IMR-90 (cell line): Measurements from ENCODE around the gene MSANTD1. TPM values are rescaled to one million over a fixed set of nuclear protein-coding genes. Genes with fewer than 3 reads are reported as not detected.
A peak's percentile ranks its signal among the peaks of the same experiment; 100 is the strongest.

Experiments
- ATAC-seq: fragments of 200-7000 bp; cut with Tn5 transposase; 2 replicates; pipeline ENCODE4 v1.9.1; 2020; ENCODE audit warnings: low read depth, mild to moderate bottlenecking, moderate library complexity
- BruUV-seq: library from RNA; stranded (reverse); fragments of 400-500 nt; replicated peaks from 2 replicates; lab custom pipeline; 2021; lab: Mats Ljungman, UMichigan
- CTCF ChIA-PET: fragments of 300-600 bp; formaldehyde crosslinking; extraction: SDS; loops from one replicate; lab custom pipeline; 2021; ENCODE audit warnings: antibody characterized with exemption; lab: Yijun Ruan, JAX
- POLR2A ChIA-PET: fragments of 300-600 bp; sonication (Branson Sonifier 250); formaldehyde crosslinking; loops from one replicate; lab custom pipeline; 2022; ENCODE audit warnings: antibody characterized with exemption; ENCODE audit not compliant: unreplicated experiment; lab: Charles Lee
- DNase-seq: peaks from one replicate; pipeline ENCODE4 v3.0.0; 2013
- H2AFZ ChIP-seq: replicated peaks from 2 replicates; pipeline ENCODE3; 2013; ENCODE audit warnings: low read length, mild to moderate bottlenecking; ENCODE audit not compliant: poor library complexity
- H2AK5ac ChIP-seq: 2 replicates; pipeline ENCODE4 v1.6.1; 2013; ENCODE audit warnings: low read depth, low read length, inconsistent platforms
- H2AK9ac ChIP-seq: replicated peaks from 2 replicates; pipeline ENCODE3; 2013; ENCODE audit warnings: mild to moderate bottlenecking, low read depth, low read length, moderate library complexity; ENCODE audit not compliant: poor library complexity
- H2BK120ac ChIP-seq: 2 replicates; pipeline ENCODE4 v1.6.1; 2013; ENCODE audit warnings: low read depth, low read length, inconsistent platforms
- H2BK15ac ChIP-seq: 3 replicates; pipeline ENCODE4 v1.6.1; 2013; ENCODE audit warnings: low read depth, low read length, inconsistent platforms
- H2BK20ac ChIP-seq: 2 replicates; pipeline ENCODE4 v1.6.1; 2013; ENCODE audit warnings: low read depth, mild to moderate bottlenecking, inconsistent platforms, low read length, moderate library complexity
- H2BK5ac ChIP-seq: 2 replicates; pipeline ENCODE4 v1.6.1; 2013; ENCODE audit warnings: mild to moderate bottlenecking, low read depth, low read length, inconsistent platforms; ENCODE audit not compliant: poor library complexity, severe bottlenecking
- H3K14ac ChIP-seq: replicated peaks from 2 replicates; pipeline ENCODE4 v1.6.1; 2013; ENCODE audit warnings: low read depth, low read length, inconsistent platforms
- H3K18ac ChIP-seq: 2 replicates; pipeline ENCODE4 v1.6.1; 2013; ENCODE audit warnings: low read depth, low read length, control low read depth
- H3K23ac ChIP-seq: 2 replicates; pipeline ENCODE4 v1.6.1; 2013; ENCODE audit warnings: low read depth, low read length, inconsistent platforms
- H3K27ac ChIP-seq: 2 replicates; pipeline ENCODE4 v1.5.1; 2013; ENCODE audit warnings: mild to moderate bottlenecking, control low read depth, low read length; ENCODE audit not compliant: insufficient read depth
- H3K27me3 ChIP-seq: 2 replicates; pipeline ENCODE4 v1.6.1; 2013; ENCODE audit warnings: low read length; ENCODE audit not compliant: control insufficient read depth, insufficient read depth
- H3K36me3 ChIP-seq: 2 replicates; pipeline ENCODE4 v1.6.1; 2013; ENCODE audit warnings: low read length, mixed read lengths; ENCODE audit not compliant: control insufficient read depth, insufficient read depth
- H3K4ac ChIP-seq: 2 replicates; pipeline ENCODE4 v1.6.1; 2013; ENCODE audit warnings: low read depth, low read length, inconsistent platforms
- H3K4me1 ChIP-seq: 2 replicates; pipeline ENCODE4 v1.6.1; 2013; ENCODE audit warnings: low read length, mixed read lengths; ENCODE audit not compliant: control insufficient read depth, insufficient read depth
- H3K4me2 ChIP-seq: 2 replicates; pipeline ENCODE4 v1.6.1; 2013; ENCODE audit warnings: low read depth, mild to moderate bottlenecking, control low read depth, low read length, moderate library complexity
- H3K4me3 ChIP-seq: 2 replicates; pipeline ENCODE4 v1.5.1; 2013; ENCODE audit warnings: low read depth, mild to moderate bottlenecking, control low read depth, low read length, moderate library complexity; ENCODE audit not compliant: insufficient read depth
- H3K56ac ChIP-seq: 2 replicates; pipeline ENCODE4 v1.6.1; 2013; ENCODE audit warnings: low read length, inconsistent platforms; ENCODE audit not compliant: insufficient read depth; ENCODE audit errors: extremely low read depth
- H3K79me1 ChIP-seq, 2 experiments: 2 replicates each; pipeline ENCODE4 v1.6.1; 2013; ENCODE audit warnings: low read length in 2 of 2, inconsistent platforms in 1 of 2, low read depth in 1 of 2
- H3K9ac ChIP-seq: 2 replicates; pipeline ENCODE4 v1.6.1; 2013; ENCODE audit warnings: low read depth, low read length, control low read depth
- H3K9me1 ChIP-seq: 2 replicates; pipeline ENCODE4 v1.6.1; 2013; ENCODE audit warnings: low read length, inconsistent platforms; ENCODE audit not compliant: insufficient read depth
- H3K9me3 ChIP-seq: 2 replicates; pipeline ENCODE4 v1.6.1; 2013; ENCODE audit warnings: low read length; ENCODE audit not compliant: control insufficient read depth, insufficient read depth
- H4K20me1 ChIP-seq: 2 replicates; pipeline ENCODE4 v1.6.1; 2013; ENCODE audit warnings: low read length, inconsistent platforms; ENCODE audit not compliant: insufficient read depth
- H4K5ac ChIP-seq: 2 replicates; pipeline ENCODE4 v1.6.1; 2013; ENCODE audit warnings: mild to moderate bottlenecking, low read depth, low read length, control low read depth
- H4K8ac ChIP-seq, 2 experiments: 2 replicates each; pipeline ENCODE4 v1.6.1; 2013; ENCODE audit warnings: low read depth in 2 of 2, low read length in 2 of 2, control low read depth in 1 of 2, inconsistent platforms in 1 of 2
- H4K91ac ChIP-seq: 2 replicates; pipeline ENCODE4 v1.6.1; 2013; ENCODE audit warnings: low read depth, low read length, inconsistent platforms; ENCODE audit not compliant: insufficient read depth
- BHLHE40 ChIP-seq: fragments of 150-350 bp; IDR thresholded peaks from 2 replicates; pipeline ENCODE4 v1.6.1; 2016; ENCODE audit warnings: mild to moderate bottlenecking, low read depth, low read length
- CEBPB ChIP-seq: IDR thresholded peaks from 2 replicates; pipeline ENCODE4 v1.6.1; 2012; ENCODE audit warnings: low read depth, low read length, improper control_type of control experiment
- CHD1 ChIP-seq: IDR thresholded peaks from 2 replicates; pipeline ENCODE4 v1.6.1; 2012; ENCODE audit warnings: low read depth, low read length, improper control_type of control experiment
- CTCF ChIP-seq: conservative IDR thresholded peaks from 2 replicates; pipeline ENCODE4 v1.5.1; 2012; ENCODE audit warnings: mild to moderate bottlenecking, low read depth, low read length, improper control_type of control experiment
- ELK1 ChIP-seq: fragments of 150-350 bp; IDR thresholded peaks from 2 replicates; pipeline ENCODE4 v1.6.1; 2016; ENCODE audit warnings: low read depth, mild to moderate bottlenecking, low read length, moderate library complexity, borderline replicate concordance
- MAZ ChIP-seq: IDR thresholded peaks from 2 replicates; pipeline ENCODE4 v1.6.1; 2012; ENCODE audit warnings: low read depth, mild to moderate bottlenecking, low read length, improper control_type of control experiment, moderate library complexity, borderline replicate concordance
- MXI1 ChIP-seq: IDR thresholded peaks from 2 replicates; pipeline ENCODE4 v1.6.1; 2012; ENCODE audit warnings: low read depth, mild to moderate bottlenecking, low read length, moderate library complexity, borderline replicate concordance
- NFE2L2 ChIP-seq: fragments of 150-350 bp; IDR thresholded peaks from 2 replicates; pipeline ENCODE4 v1.6.1; 2016; ENCODE audit warnings: low read depth, mild to moderate bottlenecking, low read length
- POLR2A ChIP-seq: IDR thresholded peaks from 2 replicates; pipeline ENCODE4 v1.6.1; 2012; ENCODE audit warnings: mild to moderate bottlenecking, low read depth, low read length
- RCOR1 ChIP-seq: IDR thresholded peaks from 2 replicates; pipeline ENCODE4 v1.6.1; 2012; ENCODE audit warnings: mild to moderate bottlenecking, low read length, improper control_type of control experiment; ENCODE audit not compliant: insufficient replicate concordance
- RFX5 ChIP-seq: IDR thresholded peaks from 2 replicates; pipeline ENCODE4 v1.8.0; 2012; ENCODE audit warnings: low read depth, mild to moderate bottlenecking, low read length, moderate library complexity
- WGBS, 2 experiments: methylation state at CpG; one replicate each; pipeline versions ENCODE4 v1.1.5 to v1.1.7; 2013; ENCODE audit warnings: missing lambda C conversion rate in 2 of 2; ENCODE audit not compliant: insufficient read length in 1 of 2; ENCODE audit errors: extremely low coverage in 2 of 2; 5-methylcytosine and 5-hydroxymethylcytosine counted together
- dilution Hi-C: fragments of 300-500 bp; cut with HindIII; formaldehyde crosslinking; loops from one replicate; pipeline ENCODE4 v1.14.3; 2018; ENCODE audit warnings: low sequenced_read_pairs; ENCODE audit not compliant: unreplicated experiment
- in situ Hi-C: fragments of 300-500 bp; cut with MboI; formaldehyde crosslinking; loops from 3 replicates; pipeline ENCODE4 v1.14.3; 2019; ENCODE audit warnings: low sequenced_read_pairs, inconsistent platforms, mixed read lengths
- intact Hi-C: fragments of 100-400 bp; cut with micrococcal nuclease; formaldehyde crosslinking; loops from 2 replicates; pipeline ENCODE4 v1.10.0; 2022
- polyA plus RNA-seq, 3 experiments: library from polyadenylated mRNA; depleted of rRNA; stranded (reverse); fragments of >200 nt; gene quantifications; 2 replicates each; pipeline ENCODE4 v1.2.3, GENCODE V29; 2012; ENCODE audit warnings: low replicate concordance in 1 of 3
- total RNA-seq: library from RNA; depleted of rRNA; stranded (reverse); fragments of >200 nt; gene quantifications from 2 replicates; pipeline ENCODE4 v1.2.3, GENCODE V29; 2012
- TF ChIP-seq, protein P1 (sequence below): fragments of 150-350 bp; IDR thresholded peaks from 2 replicates; pipeline ENCODE4 v1.6.1; 2017; ENCODE audit warnings: mild to moderate bottlenecking, antibody characterized with exemption, low read length, low read depth

Gene MSANTD1
- total and polyA plus RNA-seq, 2 of the 4 experiments (the other 2 are of a cell fraction) = under 0.01 to 0.07 TPM

- no peak overlapping the region for H4K91ac ChIP-seq
- no peak overlapping the region for H3K18ac ChIP-seq
- intact Hi-C loops = no loop called here
- no peak overlapping the region for H2BK120ac ChIP-seq
- H2AFZ ChIP-seq = no peak overlapping the region
- ATAC-seq (no peak), DNase-seq (no peak)
- no peak overlapping the region for H4K5ac ChIP-seq
- WGBS, 2 experiments = 80% methylated on average over 5 of the region's 17 CpGs; no CpG with 5 or more reads in 1 of the 2 experiments
- H3K14ac ChIP-seq = 0 out of 2 replicates have a peak overlapping the region, but pooled peaks have one; percentile 29
- no peak overlapping the region for H3K27ac ChIP-seq
- ChIA-PET CTCF (no interaction called here), POLR2A (no interaction called here)
- no peaks in the 10 kb centered on the region for H3K9me3 ChIP-seq
- no peak overlapping the region for H3K23ac ChIP-seq
- H2AK5ac ChIP-seq = no peak overlapping the region
- no peak overlapping the region for H3K4ac ChIP-seq
- H3K36me3 ChIP-seq = no peaks in the 10 kb centered on the region
- no peak overlapping the region for H2BK20ac ChIP-seq
- no peak overlapping the region for H2BK15ac ChIP-seq
- H3K27me3 ChIP-seq = no peaks in the 10 kb centered on the region
- H3K4me1 ChIP-seq = peaks cover 23% of the 10 kb centered on the region
- H3K4me2 ChIP-seq = no peak overlapping the region
- dilution Hi-C loops = no loop called here
- TF ChIP-seq, protein P1, sequence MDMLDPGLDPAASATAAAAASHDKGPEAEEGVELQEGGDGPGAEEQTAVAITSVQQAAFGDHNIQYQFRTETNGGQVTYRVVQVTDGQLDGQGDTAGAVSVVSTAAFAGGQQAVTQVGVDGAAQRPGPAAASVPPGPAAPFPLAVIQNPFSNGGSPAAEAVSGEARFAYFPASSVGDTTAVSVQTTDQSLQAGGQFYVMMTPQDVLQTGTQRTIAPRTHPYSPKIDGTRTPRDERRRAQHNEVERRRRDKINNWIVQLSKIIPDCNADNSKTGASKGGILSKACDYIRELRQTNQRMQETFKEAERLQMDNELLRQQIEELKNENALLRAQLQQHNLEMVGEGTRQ = no peak
- TF ChIP-seq RFX5 (no peak), CEBPB (no peak), CTCF (no peak), ELK1 (no peak), MXI1 (no peak), CHD1 (no peak), RCOR1 (no peak), MAZ (no peak), POLR2A (no peak), BHLHE40 (no peak), NFE2L2 (no peak)
- in situ Hi-C loops = no loop called here
- H2AK9ac ChIP-seq = no peak overlapping the region
- no peak overlapping the region for H3K56ac ChIP-seq
- no peak overlapping the region for H4K8ac ChIP-seq
- no TSS peak for BruUV-seq
- H3K79me1 ChIP-seq = peaks cover 41 to 80% of the 10 kb centered on the region in 2 experiments
- peaks cover 60% of the 10 kb centered on the region for H4K20me1 ChIP-seq
- no peak overlapping the region for H3K9ac ChIP-seq
- no peak overlapping the region for H2BK5ac ChIP-seq
- no peak overlapping the region for H3K4me3 ChIP-seq
- H3K9me1 ChIP-seq = peaks cover 26% of the 10 kb centered on the region
These were observed 53.3 kb downstream of the MSANTD1 start for GRCh38 chr4:3302173-3302785.
